ENCODE measurements around the gene CD28.

DNA sequence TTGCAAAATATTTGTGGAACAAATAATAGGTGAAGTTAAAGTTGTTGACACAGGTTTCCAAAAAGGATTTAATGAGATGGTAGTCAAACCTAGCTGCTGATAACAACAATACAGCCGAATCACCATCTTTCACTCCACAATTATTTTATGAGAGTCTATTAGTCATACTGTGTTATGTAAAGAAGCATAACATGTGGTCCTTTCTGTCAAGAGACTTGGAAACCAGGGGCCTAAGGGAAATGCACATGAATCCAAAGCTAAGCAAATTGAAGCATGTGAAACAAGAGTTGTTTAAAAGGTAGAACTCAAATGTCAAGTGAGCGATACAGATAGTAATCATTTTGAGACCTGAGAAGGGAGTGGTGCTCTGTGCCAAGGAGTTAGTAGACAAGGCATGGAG lies 16.0 kb downstream of the CD28 start:
- TF ChIP-seq, protein P1, sequence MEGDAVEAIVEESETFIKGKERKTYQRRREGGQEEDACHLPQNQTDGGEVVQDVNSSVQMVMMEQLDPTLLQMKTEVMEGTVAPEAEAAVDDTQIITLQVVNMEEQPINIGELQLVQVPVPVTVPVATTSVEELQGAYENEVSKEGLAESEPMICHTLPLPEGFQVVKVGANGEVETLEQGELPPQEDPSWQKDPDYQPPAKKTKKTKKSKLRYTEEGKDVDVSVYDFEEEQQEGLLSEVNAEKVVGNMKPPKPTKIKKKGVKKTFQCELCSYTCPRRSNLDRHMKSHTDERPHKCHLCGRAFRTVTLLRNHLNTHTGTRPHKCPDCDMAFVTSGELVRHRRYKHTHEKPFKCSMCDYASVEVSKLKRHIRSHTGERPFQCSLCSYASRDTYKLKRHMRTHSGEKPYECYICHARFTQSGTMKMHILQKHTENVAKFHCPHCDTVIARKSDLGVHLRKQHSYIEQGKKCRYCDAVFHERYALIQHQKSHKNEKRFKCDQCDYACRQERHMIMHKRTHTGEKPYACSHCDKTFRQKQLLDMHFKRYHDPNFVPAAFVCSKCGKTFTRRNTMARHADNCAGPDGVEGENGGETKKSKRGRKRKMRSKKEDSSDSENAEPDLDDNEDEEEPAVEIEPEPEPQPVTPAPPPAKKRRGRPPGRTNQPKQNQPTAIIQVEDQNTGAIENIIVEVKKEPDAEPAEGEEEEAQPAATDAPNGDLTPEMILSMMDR (IDR thresholded peaks at IDR 0.05; ENCODE audit: insufficient read depth, low read length, poor library complexity, severe bottlenecking) = no peak
- no peak for TF ChIP-seq EZH2phosphoT487 (conservative IDR thresholded peaks at IDR 0.05; ENCODE audit: low read length)

Measured in SU-DHL-6 (cell line).